Mesodermal cell (in vitro differentiated cells): ENCODE measurements around the gene DNASE1.

Experiments used
- H3K27ac ChIP-seq: 2 replicates; pipeline ENCODE4 v1.7.0; 2013; ENCODE audit warnings: mild to moderate bottlenecking, low read depth, low read length, moderate library complexity; ENCODE audit not compliant: severe bottlenecking
- H3K36me3 ChIP-seq: 2 replicates; pipeline ENCODE4 v1.7.1; 2013; ENCODE audit warnings: mild to moderate bottlenecking, low read length, moderate library complexity; ENCODE audit not compliant: control insufficient read depth, insufficient read depth
- H3K4me1 ChIP-seq: one replicate; pipeline ENCODE4 v1.7.1; 2013; ENCODE audit warnings: mild to moderate bottlenecking, low read length; ENCODE audit not compliant: insufficient read depth, control insufficient read depth, poor library complexity, severe bottlenecking
- H3K4me3 ChIP-seq: 2 replicates; pipeline ENCODE4 v1.7.0; 2013; ENCODE audit warnings: low read length, control low read depth, mild to moderate bottlenecking; ENCODE audit not compliant: insufficient read depth, poor library complexity, severe bottlenecking; ENCODE audit errors: extremely low read depth
- H3K9me3 ChIP-seq: 2 replicates; pipeline ENCODE4 v1.7.1; 2013; ENCODE audit warnings: mild to moderate bottlenecking, low read length, moderate library complexity; ENCODE audit not compliant: control insufficient read depth
- WGBS, 2 experiments: methylation state at CpG; one replicate each; pipeline ENCODE4 v1.1.5; 2013; ENCODE audit warnings: missing lambda C conversion rate in 2 of 2; ENCODE audit not compliant: insufficient coverage in 2 of 2; 5-methylcytosine and 5-hydroxymethylcytosine counted together

DNASE1 gene

GRCh38 chr16:3681206-3681605 lies 26.7 kb downstream of the DNASE1 start:
- Histone ChIP-seq H3K4me1 (peaks cover 6% of the 10 kb centered on the region), H3K27ac (no peak overlapping the region), H3K36me3 (peaks cover 88% of the 10 kb centered on the region), H3K4me3 (no peak overlapping the region), H3K9me3 (no peaks in the 10 kb centered on the region)
- 100% methylated on average over 2 of the region's 3 CpGs for WGBS, 2 experiments

DNA sequence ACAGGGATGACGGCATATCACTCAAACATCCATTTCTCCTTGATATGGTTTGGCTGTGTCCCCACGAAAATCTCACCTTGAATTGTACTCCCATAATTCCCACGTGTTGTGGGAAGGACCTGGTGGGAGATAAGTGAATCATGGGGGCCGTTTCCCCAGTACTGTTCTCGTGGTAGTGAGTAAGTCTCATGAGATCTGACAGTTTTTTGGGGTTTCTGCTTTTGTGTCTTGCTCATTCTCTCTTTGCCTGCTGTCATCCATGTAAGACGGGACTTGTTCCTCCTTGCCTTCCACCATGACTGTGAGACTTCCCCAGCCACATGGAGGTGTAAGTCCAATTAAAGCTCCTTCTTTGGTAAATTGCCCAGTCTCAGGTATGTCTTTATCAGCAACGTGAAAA lies 32.5 kb downstream of the DNASE1 start:
- Histone ChIP-seq H3K4me1 (no peaks in the 10 kb centered on the region), H3K4me3 (no peak overlapping the region), H3K27ac (no peak overlapping the region), H3K9me3 (no peaks in the 10 kb centered on the region), H3K36me3 (peaks cover 80% of the 10 kb centered on the region)
- WGBS, 2 experiments = 65 to 100% methylated on average over 2 to 4 of the region's 7 CpGs

DNA sequence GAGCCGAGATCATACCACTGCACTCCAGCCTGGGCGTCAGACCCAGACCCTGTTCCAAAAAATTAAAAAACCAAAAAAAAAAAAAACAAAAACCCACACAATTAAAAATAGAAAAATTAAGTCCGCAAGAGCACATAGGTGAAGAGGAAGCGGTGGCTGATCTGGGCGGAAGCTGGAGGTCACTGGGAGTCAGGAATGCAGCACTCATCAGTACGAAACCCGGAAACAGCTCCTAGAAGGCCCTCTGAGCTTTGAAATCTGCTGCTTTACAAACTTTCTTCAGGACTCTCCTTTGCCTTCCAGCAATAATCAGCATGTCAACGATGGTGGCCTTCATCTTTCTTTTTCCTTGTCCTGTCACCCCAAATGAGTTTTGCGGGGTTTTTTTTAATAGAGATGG lies 33.3 kb downstream of the DNASE1 start:
- no peak overlapping the region for H3K27ac ChIP-seq
- no peaks in the 10 kb centered on the region for H3K4me1 ChIP-seq
- H3K4me3 ChIP-seq = no peak overlapping the region
- peaks cover 72% of the 10 kb centered on the region for H3K36me3 ChIP-seq
- no peaks in the 10 kb centered on the region for H3K9me3 ChIP-seq
- 98 to 99% methylated on average over 6 to 7 of the region's 9 CpGs for WGBS, 2 experiments

DNA sequence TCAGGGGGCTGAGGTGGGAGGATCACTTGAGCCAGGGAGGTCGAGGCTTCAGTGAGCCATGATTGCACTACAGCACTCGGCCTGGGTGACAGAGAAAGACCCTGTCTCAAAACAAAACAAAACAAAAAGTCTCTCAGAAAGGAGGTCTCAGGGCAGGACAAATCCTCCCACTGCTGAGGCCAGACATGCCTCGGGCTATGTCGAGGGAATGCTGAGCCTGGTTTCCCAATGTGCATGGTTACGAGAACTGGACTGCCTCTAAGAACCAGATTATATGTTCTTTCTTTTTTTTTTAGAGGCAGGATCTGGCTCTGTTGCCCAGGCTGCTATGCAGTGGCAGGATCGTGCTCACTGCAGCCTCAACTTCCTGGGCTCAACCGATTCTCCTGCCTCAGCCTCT lies 35.2 kb downstream of the DNASE1 start:
- H3K4me1 ChIP-seq = no peaks in the 10 kb centered on the region
- H3K9me3 ChIP-seq = no peaks in the 10 kb centered on the region
- WGBS, 2 experiments = 96 to 98% methylated on average over 5 of the region's 7 CpGs
- peak overlapping the region; percentile 19 for H3K27ac ChIP-seq
- H3K4me3 ChIP-seq = no peak overlapping the region
- peaks cover 54% of the 10 kb centered on the region for H3K36me3 ChIP-seq

DNA sequence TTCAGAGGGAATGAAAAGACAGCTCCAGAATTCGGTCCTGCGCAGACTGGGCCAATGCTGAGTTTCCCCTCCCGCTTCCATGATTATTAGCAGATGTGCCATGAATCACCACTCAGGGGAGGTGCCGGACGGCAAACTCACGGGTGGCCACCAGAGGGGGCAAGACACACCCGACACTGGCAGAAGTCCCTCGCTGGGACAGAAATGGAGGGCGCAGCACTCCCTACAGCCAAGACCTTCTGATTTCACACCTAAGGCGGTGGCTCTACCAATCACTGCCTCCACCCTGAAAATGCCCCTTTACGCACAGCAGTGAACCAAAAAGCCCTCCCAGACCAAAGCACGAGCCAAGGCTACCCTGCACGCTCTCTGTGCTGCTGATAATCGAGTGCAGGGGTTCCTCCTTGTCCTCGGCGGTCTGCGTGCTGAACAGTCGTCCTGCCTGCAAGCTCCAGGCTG lies 36.0 kb downstream of the DNASE1 start:
- Histone ChIP-seq H3K4me1 (no peaks in the 10 kb centered on the region), H3K9me3 (no peaks in the 10 kb centered on the region), H3K36me3 (peaks cover 47% of the 10 kb centered on the region), H3K27ac (no peak overlapping the region), H3K4me3 (no peak overlapping the region)
- 60 to 62% methylated on average over 14 to 18 of the region's 18 CpGs for WGBS, 2 experiments

GRCh38 chr16:3690980-3691720 lies 36.7 kb downstream of the DNASE1 start:
- Histone ChIP-seq H3K36me3 (peaks cover 43% of the 10 kb centered on the region), H3K4me3 (no peak overlapping the region), H3K4me1 (no peaks in the 10 kb centered on the region), H3K27ac (no peak overlapping the region), H3K9me3 (no peaks in the 10 kb centered on the region)
- 92 to 97% methylated on average over 9 to 13 of the region's 19 CpGs for WGBS, 2 experiments

DNA sequence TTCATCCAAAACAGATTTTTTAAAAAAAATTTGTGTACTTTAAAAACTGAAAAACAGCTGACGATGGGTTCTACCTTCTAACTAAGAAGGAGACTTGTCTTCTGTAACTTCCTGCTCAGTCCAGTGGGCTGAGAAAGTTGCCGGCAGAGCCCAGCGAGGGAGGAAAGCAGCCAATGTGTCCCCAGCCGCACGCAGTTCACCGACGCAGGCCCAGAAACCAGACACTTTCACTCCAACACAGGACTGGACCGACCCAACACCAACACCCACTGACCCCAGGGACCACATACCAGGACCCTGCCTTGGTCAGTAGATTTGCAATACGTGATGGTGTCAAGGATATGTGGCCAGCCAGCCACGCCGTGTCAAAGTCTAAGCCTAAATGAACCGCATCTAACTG lies 37.3 kb downstream of the DNASE1 start:
- Histone ChIP-seq H3K4me1 (no peaks in the 10 kb centered on the region), H3K36me3 (peaks cover 38% of the 10 kb centered on the region), H3K9me3 (no peaks in the 10 kb centered on the region), H3K4me3 (no peak overlapping the region), H3K27ac (no peak overlapping the region)
- WGBS, 2 experiments = 93 to 98% methylated on average over 8 of the region's 12 CpGs

DNA sequence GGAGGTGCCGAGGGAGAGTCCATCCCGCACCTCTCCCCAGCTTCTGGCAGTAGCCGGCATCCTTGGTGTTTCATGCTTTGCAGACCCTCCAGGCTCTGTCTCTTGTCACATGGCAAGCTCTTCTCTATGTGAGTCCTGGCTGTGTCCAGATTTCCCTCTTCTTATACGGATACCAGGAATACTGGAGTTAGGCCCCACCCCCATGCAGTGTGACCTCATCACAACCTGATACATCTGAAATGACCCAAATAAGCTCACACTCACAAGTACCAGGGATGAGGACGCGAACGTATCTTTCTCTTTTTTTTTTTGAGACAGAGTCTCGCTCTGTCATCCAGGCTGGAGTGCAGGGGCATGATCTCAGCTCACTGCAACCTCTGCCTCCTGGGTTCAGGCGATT lies 39.6 kb downstream of the DNASE1 start:
- Histone ChIP-seq H3K36me3 (peaks cover 20% of the 10 kb centered on the region), H3K9me3 (no peaks in the 10 kb centered on the region), H3K27ac (no peak overlapping the region), H3K4me1 (no peaks in the 10 kb centered on the region), H3K4me3 (no peak overlapping the region)
- 93 to 97% methylated on average over 9 of the region's 9 CpGs for WGBS, 2 experiments

DNA sequence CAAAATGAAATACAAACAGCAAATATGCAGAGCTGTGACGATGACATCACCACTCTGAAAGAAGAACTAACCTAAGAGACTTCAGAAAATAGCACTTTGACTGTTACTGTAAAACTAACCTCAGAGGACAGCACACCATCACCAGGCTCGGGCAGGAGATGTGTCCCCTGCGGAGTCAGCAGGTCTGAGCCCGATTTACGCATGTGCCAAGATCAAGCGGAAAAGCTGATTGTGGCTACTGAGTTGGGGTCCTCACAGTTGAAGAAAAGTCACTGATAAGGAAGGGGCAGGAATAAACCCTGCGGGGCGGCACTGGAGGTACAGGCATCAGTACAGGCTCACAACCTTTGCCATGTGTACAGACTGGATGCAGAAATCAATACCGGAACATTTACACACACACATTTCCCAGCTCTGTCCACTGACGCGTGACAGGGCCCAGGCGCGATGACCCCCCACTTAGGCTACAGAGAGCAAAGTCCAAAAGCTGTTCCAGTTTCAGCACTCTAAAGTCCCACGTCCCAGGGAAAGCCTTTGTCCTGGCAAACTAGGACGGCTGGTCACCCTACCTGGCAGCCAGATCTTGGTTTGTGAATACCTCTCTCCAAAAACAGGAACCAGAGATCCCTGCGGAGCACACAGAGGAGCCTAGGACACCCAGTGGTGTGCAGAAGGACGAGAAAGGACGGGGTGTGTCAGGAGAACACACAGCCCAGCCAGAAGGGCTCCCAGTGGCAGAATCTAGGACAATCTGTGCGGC lies 41.3 kb downstream of the DNASE1 start:
- no peak overlapping the region for H3K4me3 ChIP-seq
- WGBS, 2 experiments = 88 to 90% methylated on average over 14 to 18 of the region's 19 CpGs

DNA sequence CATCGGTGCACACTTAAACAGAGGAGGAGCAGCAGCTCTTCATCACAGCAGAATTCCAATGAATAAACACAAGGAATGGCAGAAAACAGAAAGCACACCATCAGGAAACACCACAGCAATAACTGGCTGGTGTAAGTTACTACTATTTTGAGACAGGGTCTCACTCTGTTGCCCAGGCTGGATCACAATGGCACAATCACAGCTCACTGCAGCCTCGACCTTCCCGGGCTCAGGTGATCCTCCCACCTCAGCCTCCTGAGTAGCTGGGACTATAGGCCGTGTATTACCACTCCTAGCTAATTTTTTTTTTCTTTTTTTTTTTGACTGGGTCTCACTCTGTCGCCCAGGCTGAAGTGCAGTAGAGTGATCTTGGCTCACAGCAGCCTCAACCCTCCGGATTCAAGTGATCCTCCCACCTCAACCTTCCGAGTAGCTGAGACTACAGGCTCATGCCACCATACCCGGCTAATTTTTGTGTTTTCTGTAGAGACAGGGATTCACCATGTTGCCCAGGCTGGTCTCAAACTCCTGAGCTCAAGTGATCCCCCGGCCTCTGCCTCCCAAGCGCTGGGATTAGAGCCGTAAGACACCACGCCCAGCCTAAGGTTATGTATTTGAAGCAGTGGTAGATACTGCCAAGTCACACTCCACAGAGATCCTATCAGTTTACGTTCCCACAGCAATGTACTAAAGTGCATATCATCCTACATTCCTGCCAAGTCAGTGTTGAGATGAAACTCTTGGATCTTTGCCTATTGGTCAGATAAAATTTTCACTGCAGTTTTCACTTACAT lies 42.1 kb downstream of the DNASE1 start:
- 95% methylated on average over 9 to 10 of the region's 13 CpGs for WGBS, 2 experiments
- H3K9me3 ChIP-seq = no peaks in the 10 kb centered on the region
- no peak overlapping the region for H3K4me3 ChIP-seq
- peaks cover 10% of the 10 kb centered on the region for H3K36me3 ChIP-seq
- no peak overlapping the region for H3K27ac ChIP-seq
- H3K4me1 ChIP-seq = no peaks in the 10 kb centered on the region

More for the DNA sequence above, 41.3 kb downstream of the DNASE1 start:
- no peaks in the 10 kb centered on the region for H3K9me3 ChIP-seq
- H3K4me1 ChIP-seq = no peaks in the 10 kb centered on the region
- peaks cover 13% of the 10 kb centered on the region for H3K36me3 ChIP-seq
- no peak overlapping the region for H3K27ac ChIP-seq
